PC-9 (cell line): ENCODE data around the gene ARMH2. TPM values are rescaled to one million over a fixed set of nuclear protein-coding genes. Genes with fewer than 3 reads are reported as not detected.

Experiments used
- BruUV-seq: library from RNA; stranded (reverse); fragments of 400-500 nt; replicated peaks from 2 replicates; lab custom pipeline; 2021; lab: Mats Ljungman, UMichigan
- CTCF ChIA-PET: fragments of 300-600 bp; sonication (Branson Sonifier 250); formaldehyde crosslinking; loops from one replicate; lab custom pipeline; 2022; ENCODE audit warnings: antibody characterized with exemption; lab: Charles Lee
- POLR2A ChIA-PET: fragments of 300-600 bp; sonication (Branson Sonifier 250); formaldehyde crosslinking; loops from one replicate; lab custom pipeline; 2022; ENCODE audit warnings: antibody characterized with exemption; ENCODE audit not compliant: unreplicated experiment; lab: Charles Lee
- DNase-seq, 2 experiments: peaks; one replicate each; pipeline versions ENCODE4 v3.0.0 to v3.0.0-alpha.2; 2015 to 2022; ENCODE audit warnings: mixed read lengths in 1 of 2
- H2AFZ ChIP-seq: fragments of 200-600 bp; sonication (generic); 2 replicates; pipeline ENCODE4 v1.8.1; 2017; ENCODE audit warnings: antibody characterized with exemption
- H3F3A ChIP-seq: fragments of 200-600 bp; sonication (generic); 2 replicates; pipeline ENCODE4 v1.8.1; 2017; ENCODE audit warnings: antibody characterized with exemption, mild to moderate bottlenecking, low read depth; ENCODE audit not compliant: insufficient read depth
- H3K27ac ChIP-seq: fragments of 200-600 bp; sonication (generic); 2 replicates; pipeline ENCODE4 v1.6.1; 2016; ENCODE audit warnings: mixed run types
- H3K27me3 ChIP-seq: fragments of 200-600 bp; sonication (generic); 2 replicates; pipeline ENCODE4 v1.6.1; 2016; ENCODE audit warnings: low read depth, mixed run types; ENCODE audit not compliant: insufficient read depth
- H3K36me3 ChIP-seq: fragments of 200-600 bp; sonication (generic); 2 replicates; pipeline ENCODE4 v1.6.1; 2016; ENCODE audit warnings: low read depth, mixed run types
- H3K4me1 ChIP-seq: fragments of 200-600 bp; sonication (generic); replicated peaks from 2 replicates; pipeline ENCODE4 v1.6.1; 2016; ENCODE audit warnings: mixed run types; ENCODE audit not compliant: insufficient read depth
- H3K4me2 ChIP-seq: fragments of 200-600 bp; sonication (generic); 2 replicates; pipeline ENCODE4 v1.6.1; 2017; ENCODE audit warnings: mixed run types
- H3K4me3 ChIP-seq: fragments of 200-600 bp; sonication (generic); 2 replicates; pipeline ENCODE4 v1.6.1; 2016; ENCODE audit warnings: mixed run types
- H3K79me2 ChIP-seq: fragments of 200-600 bp; sonication (generic); 2 replicates; pipeline ENCODE4 v1.6.1; 2017; ENCODE audit warnings: low read depth, mixed run types
- H3K9me2 ChIP-seq: fragments of 200-600 bp; sonication (generic); 2 replicates; pipeline ENCODE4 v1.8.1; 2017; ENCODE audit warnings: mild to moderate bottlenecking; ENCODE audit not compliant: insufficient read depth
- H3K9me3 ChIP-seq: fragments of 200-600 bp; sonication (generic); 2 replicates; pipeline ENCODE4 v1.8.1; 2016; ENCODE audit warnings: low read depth; ENCODE audit not compliant: insufficient read depth
- H4K20me1 ChIP-seq: fragments of 200-600 bp; sonication (generic); 2 replicates; pipeline ENCODE4 v1.8.1; 2017; ENCODE audit not compliant: insufficient read depth
- CTCF ChIP-seq: fragments of 200-600 bp; sonication (generic); conservative IDR thresholded peaks from 2 replicates; pipeline ENCODE4 v1.6.1; 2017; ENCODE audit warnings: mixed run types, antibody characterized with exemption, mild to moderate bottlenecking, moderate library complexity
- EZH2 ChIP-seq: fragments of 200-600 bp; sonication (generic); IDR thresholded peaks from 2 replicates; pipeline ENCODE4 v1.8.0; 2017; ENCODE audit warnings: antibody characterized with exemption, low read depth
- intact Hi-C: fragments of 100-400 bp; cut with micrococcal nuclease; formaldehyde crosslinking; loops from one replicate; pipeline ENCODE4 v1.10.0; 2022; ENCODE audit not compliant: unreplicated experiment
- total RNA-seq: library from RNA; stranded (reverse); gene quantifications from 2 replicates; pipeline ENCODE4 v1.2.3, GENCODE V29; 2021

The ARMH2 gene
- total RNA-seq, 1 experiment from 2014 or later: not detected

- Histone ChIP-seq H4K20me1 (no peaks in the 10 kb centered on the region), H3K9me2 (no peaks in the 10 kb centered on the region), H3F3A (no peaks in the 10 kb centered on the region), H3K27ac (no peak overlapping the region), H3K79me2 (no peaks in the 10 kb centered on the region), H2AFZ (no peak overlapping the region), H3K4me3 (no peak overlapping the region), H3K4me1 (no peaks in the 10 kb centered on the region), H3K27me3 (no peaks in the 10 kb centered on the region), H3K36me3 (no peaks in the 10 kb centered on the region), H3K9me3 (no peaks in the 10 kb centered on the region), H3K4me2 (no peak overlapping the region)
- BruUV-seq: no TSS peak
- CTCF ChIA-PET: no interaction called here
- intact Hi-C loops: no loop called here
- POLR2A ChIA-PET: no interaction called here
- DNase-seq: no peak
- TF ChIP-seq EZH2 (no peak), CTCF (no peak)
Observed at GRCh38 chr6:24831771-24832716, 33.3 kb upstream of the ARMH2 start.

- Histone ChIP-seq H3K4me1 (no peaks in the 10 kb centered on the region), H3K4me3 (no peak overlapping the region), H3K9me2 (no peaks in the 10 kb centered on the region), H3F3A (no peaks in the 10 kb centered on the region), H3K36me3 (no peaks in the 10 kb centered on the region), H3K9me3 (no peaks in the 10 kb centered on the region; the same call in 1 of the 2 replicates), H2AFZ (no peak overlapping the region), H3K27ac (no peak overlapping the region), H3K27me3 (no peaks in the 10 kb centered on the region), H3K79me2 (no peaks in the 10 kb centered on the region), H3K4me2 (no peak overlapping the region), H4K20me1 (no peaks in the 10 kb centered on the region)
- CTCF ChIA-PET: interaction anchor here (0.5 to 0.6 kb wide), 2 partner anchors 25 to 188 kb away, joined by 3 to 4 read pairs; no protein-coding TSS in a partner anchor
- POLR2A ChIA-PET: no interaction called here
- no TSS peak for BruUV-seq
- no peak for TF ChIP-seq EZH2
- intact Hi-C loops: no loop called here
- DNase-seq: no peak
Observed at GRCh38 chr6:24829657-24830056, 30.9 kb upstream of the ARMH2 start.

GRCh38 chr6:24827970-24828369 lies 29.3 kb upstream of the ARMH2 start:
- no peak for DNase-seq
- H3K36me3 ChIP-seq: no peaks in the 10 kb centered on the region
- intact Hi-C loops: no loop called here
- no peaks in the 10 kb centered on the region for H4K20me1 ChIP-seq
- no peak overlapping the region for H3K4me2 ChIP-seq
- H3K27ac ChIP-seq: no peak overlapping the region
- H3K27me3 ChIP-seq: no peaks in the 10 kb centered on the region
- H3F3A ChIP-seq: no peaks in the 10 kb centered on the region; the same call in 1 of the 2 replicates
- H3K9me2 ChIP-seq: no peaks in the 10 kb centered on the region
- H2AFZ ChIP-seq: no peak overlapping the region
- H3K79me2 ChIP-seq: no peaks in the 10 kb centered on the region
- H3K4me1 ChIP-seq: no peaks in the 10 kb centered on the region
- no peaks in the 10 kb centered on the region; the same call in 1 of the 2 replicates for H3K9me3 ChIP-seq
- TF ChIP-seq EZH2 (no peak), CTCF (no peak)
- no TSS peak for BruUV-seq
- POLR2A ChIA-PET: no interaction called here
- CTCF ChIA-PET: no interaction called here
- H3K4me3 ChIP-seq: no peak overlapping the region
